GM12801 (cell line): ENCODE measurements around the gene PLXDC1.

Experiments
- TF ChIP-seq, protein P1 (sequence below): IDR thresholded peaks from one replicate; pipeline ENCODE4 v1.5.1; 2011; ENCODE audit warnings: control low read depth; ENCODE audit not compliant: insufficient read length; ENCODE audit errors: extremely low read depth

The PLXDC1 gene

DNA sequence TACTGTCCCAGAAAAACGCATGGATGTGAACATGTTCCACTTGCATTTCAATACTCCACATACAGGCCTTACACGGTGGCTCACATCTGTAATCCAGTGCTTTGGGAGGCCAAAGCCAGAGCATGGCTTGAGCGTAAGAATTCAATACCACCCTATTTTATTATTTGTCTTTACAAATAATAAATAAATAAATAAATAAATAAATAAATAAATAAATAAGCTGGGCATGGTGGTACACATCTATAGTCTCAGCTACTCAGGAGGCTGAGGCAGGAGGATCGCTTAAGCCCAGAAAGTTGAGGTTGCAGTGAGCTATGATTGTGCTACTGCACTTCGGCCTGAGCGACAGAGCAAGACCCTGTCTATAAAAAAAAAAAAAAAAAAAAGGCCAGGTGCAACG, 53.9 kb downstream of the PLXDC1 start:
- TF ChIP-seq, protein P1, sequence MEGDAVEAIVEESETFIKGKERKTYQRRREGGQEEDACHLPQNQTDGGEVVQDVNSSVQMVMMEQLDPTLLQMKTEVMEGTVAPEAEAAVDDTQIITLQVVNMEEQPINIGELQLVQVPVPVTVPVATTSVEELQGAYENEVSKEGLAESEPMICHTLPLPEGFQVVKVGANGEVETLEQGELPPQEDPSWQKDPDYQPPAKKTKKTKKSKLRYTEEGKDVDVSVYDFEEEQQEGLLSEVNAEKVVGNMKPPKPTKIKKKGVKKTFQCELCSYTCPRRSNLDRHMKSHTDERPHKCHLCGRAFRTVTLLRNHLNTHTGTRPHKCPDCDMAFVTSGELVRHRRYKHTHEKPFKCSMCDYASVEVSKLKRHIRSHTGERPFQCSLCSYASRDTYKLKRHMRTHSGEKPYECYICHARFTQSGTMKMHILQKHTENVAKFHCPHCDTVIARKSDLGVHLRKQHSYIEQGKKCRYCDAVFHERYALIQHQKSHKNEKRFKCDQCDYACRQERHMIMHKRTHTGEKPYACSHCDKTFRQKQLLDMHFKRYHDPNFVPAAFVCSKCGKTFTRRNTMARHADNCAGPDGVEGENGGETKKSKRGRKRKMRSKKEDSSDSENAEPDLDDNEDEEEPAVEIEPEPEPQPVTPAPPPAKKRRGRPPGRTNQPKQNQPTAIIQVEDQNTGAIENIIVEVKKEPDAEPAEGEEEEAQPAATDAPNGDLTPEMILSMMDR = no peak

GRCh38 chr17:39097150-39097519, 54.3 kb downstream of the PLXDC1 start:
- TF ChIP-seq, protein P1 = no peak

- TF ChIP-seq, protein P1 = no peak
Measured at GRCh38 chr17:39096508-39097149, 54.8 kb downstream of the PLXDC1 start.

DNA sequence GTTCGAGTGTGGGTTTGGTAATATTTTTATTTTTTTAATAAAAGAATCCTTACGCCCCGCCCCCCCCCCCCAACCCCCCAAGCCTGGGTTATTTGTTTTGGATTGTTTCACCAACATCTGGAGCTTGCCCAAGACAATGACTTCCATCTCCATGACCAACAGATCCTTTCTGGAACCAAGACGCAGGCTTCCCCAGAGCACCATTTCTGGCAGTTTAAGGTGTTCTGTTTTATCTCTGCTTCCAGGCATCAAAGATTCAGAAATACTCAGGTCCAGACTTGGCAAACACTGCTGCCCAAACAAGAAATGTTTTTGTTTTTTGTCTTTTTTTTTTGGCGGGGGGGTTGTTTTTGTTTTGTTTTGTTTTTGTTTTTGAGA, 56.1 kb downstream of the PLXDC1 start:
- TF ChIP-seq, protein P1 = no peak

- TF ChIP-seq, protein P1 = no peak
Measured at GRCh38 chr17:39094607-39095308, 56.7 kb downstream of the PLXDC1 start.

DNA sequence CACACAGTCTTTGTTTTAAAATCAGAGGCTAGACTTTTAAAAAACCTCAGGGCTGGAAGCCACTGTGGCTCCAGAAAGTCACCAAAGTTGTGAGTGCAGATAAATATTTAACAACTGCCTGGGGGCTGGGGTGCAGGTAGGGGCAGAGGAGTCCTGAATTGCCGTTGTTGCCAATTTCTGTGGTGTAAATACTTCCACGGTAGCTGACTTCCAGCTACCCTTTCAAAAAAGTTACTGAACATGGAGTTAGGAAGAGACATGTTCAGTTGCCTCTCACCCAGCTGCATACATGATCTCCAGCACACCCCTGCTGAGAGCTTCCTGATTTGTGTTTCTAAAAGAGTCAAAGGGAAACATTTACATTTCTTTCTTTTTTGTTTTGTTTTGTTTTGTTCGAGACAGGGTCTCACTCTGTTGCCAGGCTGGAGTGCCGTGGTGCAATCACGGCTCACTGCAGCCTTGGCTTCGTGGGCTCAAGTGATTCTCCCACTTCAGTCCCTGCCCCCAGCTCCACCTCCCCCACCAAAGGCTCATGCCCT, 58.7 kb downstream of the PLXDC1 start:
- TF ChIP-seq, protein P1 = no peak

GRCh38 chr17:39090908-39091665, 60.4 kb downstream of the PLXDC1 start:
- TF ChIP-seq, protein P1 = no peak
